ENCODE data around the gene ANKRD53. TPM values are rescaled to one million over a fixed set of nuclear protein-coding genes. Genes with fewer than 3 reads are reported as not detected.

The ANKRD53 gene
- total RNA-seq, 1 donor from 2014 or later = 2.5 TPM

DNA sequence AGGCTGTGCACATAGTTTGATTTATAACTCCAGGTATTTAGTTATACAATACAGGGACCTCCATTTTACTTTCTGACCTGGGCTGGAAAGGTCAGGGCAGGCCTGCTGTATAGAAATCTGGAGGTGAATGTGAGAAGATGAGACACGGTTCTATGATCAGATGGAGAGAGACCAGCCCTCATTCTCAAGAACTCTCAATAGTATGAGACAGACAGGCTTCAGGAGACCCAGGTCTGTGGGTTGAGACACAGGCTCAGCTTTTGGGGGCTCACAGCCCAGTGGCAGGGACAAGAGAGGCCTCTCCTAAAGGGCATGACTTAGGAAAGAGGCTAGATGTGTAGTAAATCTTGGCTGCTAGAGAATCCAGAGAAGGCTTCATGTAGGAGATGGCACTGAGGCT, 43.4 kb upstream of the ANKRD53 start:
- TF ChIP-seq, protein P1, sequence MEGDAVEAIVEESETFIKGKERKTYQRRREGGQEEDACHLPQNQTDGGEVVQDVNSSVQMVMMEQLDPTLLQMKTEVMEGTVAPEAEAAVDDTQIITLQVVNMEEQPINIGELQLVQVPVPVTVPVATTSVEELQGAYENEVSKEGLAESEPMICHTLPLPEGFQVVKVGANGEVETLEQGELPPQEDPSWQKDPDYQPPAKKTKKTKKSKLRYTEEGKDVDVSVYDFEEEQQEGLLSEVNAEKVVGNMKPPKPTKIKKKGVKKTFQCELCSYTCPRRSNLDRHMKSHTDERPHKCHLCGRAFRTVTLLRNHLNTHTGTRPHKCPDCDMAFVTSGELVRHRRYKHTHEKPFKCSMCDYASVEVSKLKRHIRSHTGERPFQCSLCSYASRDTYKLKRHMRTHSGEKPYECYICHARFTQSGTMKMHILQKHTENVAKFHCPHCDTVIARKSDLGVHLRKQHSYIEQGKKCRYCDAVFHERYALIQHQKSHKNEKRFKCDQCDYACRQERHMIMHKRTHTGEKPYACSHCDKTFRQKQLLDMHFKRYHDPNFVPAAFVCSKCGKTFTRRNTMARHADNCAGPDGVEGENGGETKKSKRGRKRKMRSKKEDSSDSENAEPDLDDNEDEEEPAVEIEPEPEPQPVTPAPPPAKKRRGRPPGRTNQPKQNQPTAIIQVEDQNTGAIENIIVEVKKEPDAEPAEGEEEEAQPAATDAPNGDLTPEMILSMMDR (IDR thresholded peaks at IDR 0.05) = no peak
- ChIA-PET CTCF (no interaction called here), POLR2A (no interaction called here)
- no peak for DNase-seq
- Mint-ChIP-seq H3K4me3 (no peak overlapping the region), H3K4me1 (peaks cover 13% of the 10 kb centered on the region), H3K27ac (no peak overlapping the region), H3K36me3 (ENCODE audit: low read depth) (no peaks in the 10 kb centered on the region), H3K27me3 (peaks cover 21% of the 10 kb centered on the region), H3K9me3 (no peaks in the 10 kb centered on the region)
- ATAC-seq (ENCODE audit: low read depth) = no peak
- intact Hi-C loops (cut with micrococcal nuclease) = no loop called here

DNA sequence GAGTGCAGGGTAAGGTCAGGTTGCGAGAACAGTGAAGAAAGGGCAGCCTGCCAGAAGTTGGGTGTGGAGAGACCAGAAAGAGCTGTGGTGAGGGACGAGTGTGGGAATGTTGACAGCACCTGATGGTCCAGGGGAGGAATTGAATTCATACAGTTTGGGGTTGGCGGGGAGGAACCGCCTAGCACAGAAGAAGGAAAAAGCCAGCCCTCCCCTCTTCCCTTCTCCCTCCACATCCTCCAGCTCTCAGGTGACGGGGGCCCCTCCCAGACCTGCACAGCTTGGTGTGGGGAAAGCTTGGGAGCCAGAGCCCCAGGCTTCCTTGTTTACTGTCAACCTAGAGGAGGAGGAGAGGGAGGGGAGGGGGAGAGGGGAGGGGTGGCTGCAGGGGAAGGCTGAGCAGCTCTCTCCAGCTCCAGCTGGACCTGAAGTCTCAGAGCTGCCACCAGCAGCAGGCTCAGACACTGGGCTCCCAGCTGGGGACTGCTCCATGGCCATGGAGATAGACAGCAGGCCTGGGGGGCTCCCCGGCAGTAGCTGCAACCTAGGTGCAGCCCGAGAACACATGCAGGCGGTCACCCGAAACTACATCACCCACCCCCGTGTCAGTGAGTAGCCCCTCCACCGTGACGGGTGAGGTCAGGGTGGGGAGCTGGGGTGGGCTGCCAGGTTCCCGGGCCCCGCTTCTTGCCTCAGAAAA, 42.8 kb upstream of the ANKRD53 start, which contains the start of gene ATP6V1B1:
TSS of gene ATP6V1B1 (plus strand) at position 433 of the 697 bp plus-strand sequence. CDS start at position 488, 55 bp downstream.
- ChIA-PET CTCF (no interaction called here), POLR2A (no interaction called here)
- ATAC-seq (ENCODE audit: low read depth) (no peak), DNase-seq (no peak)
- Mint-ChIP-seq H3K9me3 (no peaks in the 10 kb centered on the region), H3K4me3 (no peak within 1 kb of the TSS), H3K36me3 (ENCODE audit: low read depth) (no peaks in the 10 kb centered on the region), H3K27me3 (peaks cover 25% of the 10 kb centered on the region), H3K27ac (no peak within 1 kb of the TSS), H3K4me1 (peaks cover 8% of the 10 kb centered on the region)
- TF ChIP-seq, protein P1 (IDR thresholded peaks at IDR 0.05) = no peak
- intact Hi-C loops (cut with micrococcal nuclease) = no loop called here

DNA sequence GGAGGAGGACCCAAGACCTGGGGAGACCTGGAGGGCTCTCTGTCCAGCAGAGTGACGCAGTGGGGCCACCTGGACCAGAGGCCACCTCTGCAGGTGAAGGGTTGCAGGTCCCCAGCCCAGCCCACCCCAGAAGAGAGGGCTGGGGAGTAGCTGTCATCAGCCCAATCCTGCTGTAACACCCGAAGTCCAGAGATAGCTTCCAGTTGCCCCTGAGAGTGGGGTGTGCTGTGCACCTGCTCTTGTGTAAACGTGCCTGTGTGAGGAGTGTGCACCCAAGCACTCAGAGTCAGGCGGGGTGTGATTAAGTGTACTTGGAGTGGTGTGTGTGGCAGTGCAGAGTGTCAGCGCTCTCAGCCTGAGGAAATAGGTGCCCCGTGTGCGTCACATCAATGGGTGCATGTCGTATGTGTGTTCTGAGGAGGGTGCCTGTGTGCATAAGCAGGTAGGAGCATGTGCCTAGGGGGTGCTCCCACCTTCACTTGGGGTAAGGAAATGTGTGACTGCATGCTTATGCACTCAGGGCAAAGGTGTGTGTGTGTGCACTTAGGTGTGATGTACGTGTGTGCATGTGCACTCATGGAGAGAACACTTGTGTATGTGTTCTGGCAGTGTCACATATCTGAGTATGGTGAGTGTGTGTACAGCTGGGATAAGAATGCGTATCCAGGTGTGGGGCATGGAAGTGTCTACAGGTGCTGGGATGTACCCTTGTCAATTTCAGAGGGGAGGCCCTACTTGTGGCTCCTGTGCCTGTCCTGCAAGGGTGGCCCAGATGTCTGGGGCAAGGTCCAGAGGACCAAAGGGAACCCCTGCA, 42.1 kb upstream of the ANKRD53 start:
- DNase-seq (no peak), ATAC-seq (ENCODE audit: low read depth) (no peak)
- H3K27me3 Mint-ChIP-seq = peaks cover 25% of the 10 kb centered on the region
- H3K4me3 Mint-ChIP-seq = no peak overlapping the region
- H3K9me3 Mint-ChIP-seq = no peaks in the 10 kb centered on the region
- no peak overlapping the region for H3K27ac Mint-ChIP-seq
- CTCF ChIA-PET = interaction anchor here (1.4 kb wide), 1 partner anchor 10 kb away, joined by 3 read pairs; no protein-coding TSS in a partner anchor
- POLR2A ChIA-PET = no interaction called here
- intact Hi-C loops (cut with micrococcal nuclease) = no loop called here
- no peaks in the 10 kb centered on the region for H3K36me3 Mint-ChIP-seq (ENCODE audit: low read depth)
- peaks cover under 1% of the 10 kb centered on the region for H3K4me1 Mint-ChIP-seq
- TF ChIP-seq, protein P1 (IDR thresholded peaks at IDR 0.05) = no peak

DNA sequence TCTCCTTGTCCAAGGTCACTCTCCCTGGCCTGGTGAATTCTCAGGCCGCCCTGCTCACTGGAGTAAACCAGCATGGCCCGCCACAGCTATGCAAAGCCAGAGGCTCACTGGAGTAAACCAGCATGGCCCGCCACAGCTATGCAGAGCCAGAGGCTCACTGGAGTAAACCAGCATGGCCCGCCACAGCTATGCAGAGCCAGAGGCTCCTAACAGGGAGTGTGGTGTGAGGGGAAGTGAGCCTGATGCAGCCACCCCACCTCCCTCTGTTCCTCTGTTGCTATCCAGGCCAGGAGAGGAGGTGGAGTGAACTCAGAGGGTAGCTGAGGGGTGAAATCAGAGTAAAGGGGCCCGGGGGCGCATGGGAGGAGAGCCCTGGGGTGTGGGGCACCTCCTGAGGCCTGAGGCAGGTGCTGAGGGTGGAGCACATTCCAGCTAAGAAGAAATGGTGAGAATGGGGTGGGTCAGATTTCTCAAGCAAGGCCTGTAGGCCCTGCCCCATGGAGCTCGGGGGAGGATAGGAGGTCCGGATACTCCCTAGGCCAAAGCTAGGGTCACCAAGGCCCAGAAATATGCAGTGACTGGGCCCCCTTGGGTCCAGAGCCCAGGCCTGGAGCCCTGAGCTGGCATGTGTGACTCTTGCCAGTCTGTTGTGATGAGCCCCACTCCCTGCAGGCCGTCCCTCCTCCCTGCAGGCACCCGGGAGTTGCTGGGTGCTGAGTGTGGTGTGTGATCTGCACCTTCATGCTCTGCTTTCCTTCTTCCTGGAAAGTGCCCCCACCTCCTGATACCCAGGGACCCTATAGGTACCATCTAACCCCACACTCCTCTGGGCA, 41.2 kb upstream of the ANKRD53 start:
- intact Hi-C loops (cut with micrococcal nuclease) = no loop called here
- no peaks in the 10 kb centered on the region for H3K4me1 Mint-ChIP-seq
- TF ChIP-seq, protein P1 (IDR thresholded peaks at IDR 0.05) = no peak
- CTCF ChIA-PET = interaction anchor here (1.4 kb wide), 1 partner anchor 9 kb away, joined by 3 read pairs; no protein-coding TSS in a partner anchor
- H3K27me3 Mint-ChIP-seq = peaks cover 21% of the 10 kb centered on the region
- no peak overlapping the region for H3K4me3 Mint-ChIP-seq
- no peak for ATAC-seq (ENCODE audit: low read depth)
- no peak for DNase-seq
- POLR2A ChIA-PET = no interaction called here
- H3K27ac Mint-ChIP-seq = no peak overlapping the region
- no peaks in the 10 kb centered on the region for H3K9me3 Mint-ChIP-seq
- H3K36me3 Mint-ChIP-seq (ENCODE audit: low read depth) = no peaks in the 10 kb centered on the region
